SH-SY5Y (cell line): Measurements from ENCODE around the gene URAD.

Experiments
- GATA2 ChIP-seq: IDR thresholded peaks from 2 replicates; pipeline ENCODE4 v1.6.1; 2011; ENCODE audit warnings: mild to moderate bottlenecking, low read depth, low read length
- GATA3 ChIP-seq: IDR thresholded peaks from 2 replicates; pipeline ENCODE4 v1.6.1; 2011; ENCODE audit warnings: low read depth, mild to moderate bottlenecking, low read length, moderate library complexity

- no peak for TF ChIP-seq GATA2
- no peak for TF ChIP-seq GATA3
Observed at GRCh38 chr13:27967736-27968315, 20.7 kb downstream of the URAD start.
